MM.1S (cell line): ENCODE results near the gene JUND.

ENCODE experiments used
- EZH2 ChIP-seq: fragments of 300-600 bp; sonication (generic); optimal IDR thresholded peaks from 2 replicates; pipeline ENCODE3; 2017; ENCODE audit warnings: low read depth, mild to moderate bottlenecking, antibody characterized with exemption, low read length, mixed read lengths
- EZH2phosphoT487 ChIP-seq: fragments of 300-600 bp; sonication (generic); IDR thresholded peaks from 2 replicates; pipeline ENCODE4 v1.6.1; 2018; ENCODE audit warnings: antibody characterized with exemption, low read length
- TF ChIP-seq, protein P1 (sequence below): fragments of 300-600 bp; sonication (generic); IDR thresholded peaks from 2 replicates; pipeline ENCODE4 v1.5.1; 2016; ENCODE audit warnings: antibody characterized with exemption, low read length, mixed read lengths

DNA sequence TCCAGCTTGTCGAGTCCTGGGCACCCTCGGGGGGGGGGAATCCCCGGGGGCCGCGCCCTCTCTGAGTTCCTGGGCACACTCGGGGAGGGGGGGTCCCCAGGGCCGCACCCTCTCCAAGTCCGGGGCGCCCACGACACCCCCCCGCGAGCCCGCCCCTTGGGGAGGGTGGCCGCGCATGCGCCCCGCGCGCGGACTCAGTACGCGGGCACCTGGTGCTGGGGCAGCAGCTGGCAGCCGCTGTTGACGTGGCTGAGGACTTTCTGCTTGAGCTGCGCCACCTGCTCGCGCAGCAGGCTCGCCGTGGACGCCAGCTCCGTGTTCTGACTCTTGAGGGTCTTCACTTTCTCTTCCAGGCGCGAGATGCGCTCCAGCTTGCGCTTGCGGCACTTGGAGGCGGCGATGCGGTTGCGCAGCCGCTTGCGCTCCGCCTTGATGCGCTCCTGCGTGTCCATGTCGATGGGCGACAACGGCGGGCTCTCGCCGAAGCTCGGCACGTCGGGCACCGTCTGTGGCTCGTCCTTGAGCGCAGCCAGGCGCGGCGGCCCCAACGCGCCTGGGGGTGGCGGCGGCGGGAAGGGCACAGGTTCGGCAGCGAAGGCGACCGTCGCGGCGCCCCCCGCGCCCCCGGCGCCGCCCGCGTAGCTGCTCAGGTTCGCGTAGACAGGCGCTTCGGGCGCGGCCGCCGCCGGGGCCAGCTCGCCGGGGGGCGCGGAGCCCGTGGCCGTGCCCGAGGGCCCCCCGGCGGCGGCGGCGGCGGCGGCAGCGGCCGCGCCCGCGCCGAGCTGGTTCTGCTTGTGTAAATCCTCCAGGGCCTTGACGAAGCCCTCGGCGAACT is 958 bp downstream of the JUND start:
- TF ChIP-seq, protein P1, sequence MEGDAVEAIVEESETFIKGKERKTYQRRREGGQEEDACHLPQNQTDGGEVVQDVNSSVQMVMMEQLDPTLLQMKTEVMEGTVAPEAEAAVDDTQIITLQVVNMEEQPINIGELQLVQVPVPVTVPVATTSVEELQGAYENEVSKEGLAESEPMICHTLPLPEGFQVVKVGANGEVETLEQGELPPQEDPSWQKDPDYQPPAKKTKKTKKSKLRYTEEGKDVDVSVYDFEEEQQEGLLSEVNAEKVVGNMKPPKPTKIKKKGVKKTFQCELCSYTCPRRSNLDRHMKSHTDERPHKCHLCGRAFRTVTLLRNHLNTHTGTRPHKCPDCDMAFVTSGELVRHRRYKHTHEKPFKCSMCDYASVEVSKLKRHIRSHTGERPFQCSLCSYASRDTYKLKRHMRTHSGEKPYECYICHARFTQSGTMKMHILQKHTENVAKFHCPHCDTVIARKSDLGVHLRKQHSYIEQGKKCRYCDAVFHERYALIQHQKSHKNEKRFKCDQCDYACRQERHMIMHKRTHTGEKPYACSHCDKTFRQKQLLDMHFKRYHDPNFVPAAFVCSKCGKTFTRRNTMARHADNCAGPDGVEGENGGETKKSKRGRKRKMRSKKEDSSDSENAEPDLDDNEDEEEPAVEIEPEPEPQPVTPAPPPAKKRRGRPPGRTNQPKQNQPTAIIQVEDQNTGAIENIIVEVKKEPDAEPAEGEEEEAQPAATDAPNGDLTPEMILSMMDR = no peak
- TF ChIP-seq EZH2 (no peak), EZH2phosphoT487 (no peak)
